Heart left ventricle (tissue), 16 donors: Measurements from ENCODE around the gene ATP5F1A. TPM values are rescaled to one million over a fixed set of nuclear protein-coding genes. Genes with fewer than 3 reads are reported as not detected.

ENCODE experiments used
- ATAC-seq, 4 donors: fragments of 200-7000 bp; cut with Tn5 transposase; one replicate each; pipeline ENCODE4 v1.9.1; 2020 to 2022; ENCODE audit warnings: moderate library complexity in 4 of 4, mild to moderate bottlenecking in 3 of 4, moderate number of reproducible peaks in 1 of 4
- DNase-seq, 5 donors: peaks; one replicate each; pipeline ENCODE4 v3.0.0-alpha.2; 2020
- H3K27ac ChIP-seq, 12 donors: fragments of 200-600 bp; sonication (generic) in 4 of 12; one replicate each; pipeline versions ENCODE4 v1.5.0 to v1.8.0; 2016 to 2022; ENCODE audit warnings: mild to moderate bottlenecking in 2 of 12
- H3K27me3 ChIP-seq, 9 donors: fragments of 200-600 bp; sonication (generic) in 2 of 9; one replicate each; pipeline versions ENCODE4 v1.5.1 to v1.8.0; 2016 to 2022; ENCODE audit warnings: mild to moderate bottlenecking in 3 of 9
- H3K36me3 ChIP-seq, 9 donors: fragments of 200-600 bp; sonication (generic) in 2 of 9; one replicate each; pipeline versions ENCODE4 v1.5.0 to v1.8.0; 2018 to 2022; ENCODE audit warnings: mild to moderate bottlenecking in 2 of 9
- H3K4me1 ChIP-seq, 12 donors: fragments of 200-600 bp; sonication (generic) in 4 of 12; one replicate each; pipeline versions ENCODE4 v1.5.0 to v1.8.0; 2016 to 2022; ENCODE audit warnings: mild to moderate bottlenecking in 3 of 12
- H3K4me3 ChIP-seq, 12 donors: fragments of 200-600 bp; sonication (generic) in 4 of 12; one replicate each; pipeline versions ENCODE4 v1.5.0 to v1.8.0; 2017 to 2022; ENCODE audit warnings: mild to moderate bottlenecking in 9 of 12, moderate library complexity in 4 of 12
- H3K9me3 ChIP-seq, 12 donors: fragments of 200-600 bp; sonication (generic) in 4 of 12; one replicate each; pipeline versions ENCODE4 v1.5.0 to v1.8.0; 2016 to 2022; ENCODE audit warnings: mild to moderate bottlenecking in 1 of 12
- POLR2A ChIP-seq, 2 donors: fragments of 450-650 bp; IDR thresholded peaks; one replicate each; pipeline ENCODE4 v1.6.1; 2017; ENCODE audit warnings: antibody characterized with exemption in 2 of 2, mild to moderate bottlenecking in 2 of 2, moderate library complexity in 2 of 2
- WGBS, 4 donors: extraction: QIAGEN DNeasy Blood & Tissue Kit in 2 of 4; methylation state at CpG; one replicate each; pipeline versions ENCODE4 v1.1.5 to v1.1.7; 2013 to 2018; 5-methylcytosine and 5-hydroxymethylcytosine counted together
- intact Hi-C, 10 donors: fragments of 100-400 bp; cut with DNase I; formaldehyde crosslinking; loops; one replicate each; pipeline versions ENCODE4 v1.11.1 to v1.14.2; 2022
- polyA plus RNA-seq, 2 donors: library from polyadenylated mRNA; stranded (reverse); fragments of 200-250 nt; gene quantifications; one replicate each; pipeline ENCODE4 v1.2.3, GENCODE V29; 2013
- total RNA-seq, 9 donors: library from RNA; depleted of rRNA in 2 of 9; stranded (reverse); fragments of >200 nt in 2 of 9; fragmentation: NEBNext Ultra II Directional in 3 of 9; extraction: Animal tissue kit (Norgen Biotek cat#: 25700) in 3 of 9; gene quantifications; one replicate each; pipeline versions ENCODE4 v1.1.0 to v1.2.4, GENCODE V29; 2016 to 2023
- TF ChIP-seq, protein P1 (sequence below), 12 donors: fragments of 200-600 bp; sonication (generic) in 4 of 12; IDR thresholded peaks; one replicate each; pipeline versions ENCODE4 v1.5.0 to v1.8.0; 2018 to 2022; ENCODE audit warnings: antibody characterized with exemption in 12 of 12, mild to moderate bottlenecking in 5 of 12
- donor health status: ischemic (EF 13 %, LVEDD 7.1; RV severe dilation, severe dysfunction).
- donor health status: healthy with polysubstance abuse.
- donor health status: DM: no; HTN: yes; CAD: no.
- donor health status: DM: no; HTN: no; CAD: no.
- donor health status: ischemic (EF 25% LVEDD 6.9; RV normal size, moderate dysfunction).
- donor health status: ischemic (EF 25% LVEDD 5.7; RV mildly dilated, moderate dysfunction).
- donor health status: healthy.
- donor health status: DM: yes; HTN: yes; CAD: no.
- donor health status: ischemic (EF 35%, LVEDD 5.7; RV mildly dilated, moderate dysfunction).
- donor health status: nonischemic (EF 11% LVEDD 7.7; RV severe dilation, severe dysfunction).
- donor health status: DM: yes; HTN: yes; CAD: no.
- donor health status: PGD.
- donor health status: ischemic (EF 29% LVEDD 5.4; RV normal size, mild dysfunction).
- donor health status: nonischemic (EF 23%, LVEDD 6.1; RV moderate dilation, normal function).

Gene ATP5F1A
- total and polyA plus RNA-seq, 11 donors = 926 to 3,149 (median 1,393) TPM

DNA sequence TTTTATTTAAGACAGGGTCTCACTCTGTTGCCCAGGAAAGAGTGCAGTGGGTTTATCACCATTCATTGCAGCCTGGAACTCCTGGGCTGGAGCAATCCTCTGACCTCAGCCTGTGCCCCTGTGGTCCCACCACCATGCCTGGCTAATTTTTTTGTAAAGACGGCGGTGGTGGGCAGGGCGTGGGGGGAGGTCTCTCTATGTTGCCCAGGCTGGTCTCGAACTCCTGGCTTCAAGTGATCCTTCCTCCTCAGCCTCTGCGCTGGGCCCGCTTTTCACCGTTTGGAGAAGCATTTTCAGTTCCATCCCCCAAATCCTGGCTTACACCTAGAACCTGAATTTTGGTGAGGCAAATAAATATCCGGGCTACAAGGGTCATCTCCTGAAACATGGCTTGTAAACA is 1.4 kb upstream of the ATP5F1A start:
- 95 to 98% (median 97%) methylated on average over 8 of the region's 8 CpGs for WGBS, 4 donors
- DNase-seq (no peak), ATAC-seq (no peak)
- no peaks in the 10 kb centered on the region for H3K9me3 ChIP-seq
- H3K27ac ChIP-seq = no peak overlapping the region
- H3K27me3 ChIP-seq = no peaks in the 10 kb centered on the region
- peaks cover 0 to 37% (median 24%) of the 10 kb centered on the region in 12 donors for H3K4me1 ChIP-seq
- intact Hi-C loops = loop anchor here in 2 of 10 donors (10.0 kb wide), 2 partner anchors 135 to 595 kb away; partner anchors contain the start of gene EPG5 (in 1 of the 2)
- H3K36me3 ChIP-seq = peaks cover 0 to 17% (median 6%) of the 10 kb centered on the region in 9 donors
- no peak for TF ChIP-seq POLR2A (IDR thresholded peaks at IDR 0.05)
- TF ChIP-seq, protein P1, sequence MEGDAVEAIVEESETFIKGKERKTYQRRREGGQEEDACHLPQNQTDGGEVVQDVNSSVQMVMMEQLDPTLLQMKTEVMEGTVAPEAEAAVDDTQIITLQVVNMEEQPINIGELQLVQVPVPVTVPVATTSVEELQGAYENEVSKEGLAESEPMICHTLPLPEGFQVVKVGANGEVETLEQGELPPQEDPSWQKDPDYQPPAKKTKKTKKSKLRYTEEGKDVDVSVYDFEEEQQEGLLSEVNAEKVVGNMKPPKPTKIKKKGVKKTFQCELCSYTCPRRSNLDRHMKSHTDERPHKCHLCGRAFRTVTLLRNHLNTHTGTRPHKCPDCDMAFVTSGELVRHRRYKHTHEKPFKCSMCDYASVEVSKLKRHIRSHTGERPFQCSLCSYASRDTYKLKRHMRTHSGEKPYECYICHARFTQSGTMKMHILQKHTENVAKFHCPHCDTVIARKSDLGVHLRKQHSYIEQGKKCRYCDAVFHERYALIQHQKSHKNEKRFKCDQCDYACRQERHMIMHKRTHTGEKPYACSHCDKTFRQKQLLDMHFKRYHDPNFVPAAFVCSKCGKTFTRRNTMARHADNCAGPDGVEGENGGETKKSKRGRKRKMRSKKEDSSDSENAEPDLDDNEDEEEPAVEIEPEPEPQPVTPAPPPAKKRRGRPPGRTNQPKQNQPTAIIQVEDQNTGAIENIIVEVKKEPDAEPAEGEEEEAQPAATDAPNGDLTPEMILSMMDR (IDR thresholded peaks at IDR 0.05) = no peak
- H3K4me3 ChIP-seq = no peak overlapping the region

DNA sequence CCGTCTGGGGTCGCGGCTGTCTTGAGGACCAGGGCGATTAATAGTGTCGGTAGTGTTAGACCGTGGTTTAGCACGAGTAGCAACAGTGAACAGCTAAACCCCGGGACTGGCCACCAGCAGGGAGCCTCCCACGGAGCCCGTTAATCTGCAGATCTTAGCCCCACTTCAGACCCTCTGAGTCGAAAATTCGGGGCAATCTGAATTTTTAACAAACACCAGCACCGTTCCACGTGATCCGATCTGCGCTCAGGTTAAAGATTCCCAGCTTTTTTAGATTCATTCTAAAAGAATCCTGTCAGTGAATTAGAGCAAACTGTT is 479 bp upstream of the ATP5F1A start:
- WGBS, 4 donors = 10 to 22% (median 16%) methylated on average over 9 to 16 of the region's 16 CpGs
- ATAC-seq (no peak), DNase-seq (no peak)
- peaks cover 0 to 26% (median 15%) of the 10 kb centered on the region in 9 donors for H3K36me3 ChIP-seq
- H3K4me3 ChIP-seq = peak overlapping the region; percentile 69 to 98 (median 84)
- TF ChIP-seq, protein P1 (IDR thresholded peaks at IDR 0.05) = no peak
- TF ChIP-seq POLR2A (IDR thresholded peaks at IDR 0.05) = no peak
- H3K27me3 ChIP-seq = no peaks in the 10 kb centered on the region
- H3K4me1 ChIP-seq = peaks cover 0 to 41% (median 28%) of the 10 kb centered on the region in 12 donors
- intact Hi-C loops = loop anchor here in 2 of 10 donors (10.0 kb wide), 2 partner anchors 134 to 594 kb away; partner anchors contain the start of gene EPG5 (in 1 of the 2)
- peak overlapping the region; percentile 86 to 99 (median 96) for H3K27ac ChIP-seq
- no peaks in the 10 kb centered on the region for H3K9me3 ChIP-seq

DNA sequence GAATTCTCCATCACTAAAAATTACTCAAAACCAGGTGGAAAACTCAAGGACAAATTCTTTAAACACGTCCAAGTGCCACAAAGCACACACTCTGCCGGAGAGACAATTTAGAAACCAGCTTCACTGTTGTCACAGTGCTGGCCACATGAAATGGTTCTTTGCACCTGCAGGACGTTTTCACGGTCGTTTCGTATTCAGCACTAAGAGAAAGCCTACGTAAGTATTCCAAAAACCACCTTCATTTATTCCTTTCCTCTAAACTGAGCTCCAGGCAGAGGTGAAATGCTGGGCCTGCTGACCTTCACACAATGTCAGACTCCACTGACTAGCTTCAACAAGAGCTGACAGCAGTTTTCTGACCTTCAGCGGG is 680 bp downstream of the ATP5F1A start:
- Histone ChIP-seq H3K9me3 (no peaks in the 10 kb centered on the region), H3K36me3 (peaks cover 0 to 38% (median 26%) of the 10 kb centered on the region in 9 donors), H3K27ac (peak overlapping the region; percentile 86 to 99 (median 96)), H3K27me3 (no peaks in the 10 kb centered on the region), H3K4me3 (peak overlapping the region; percentile 69 to 98 (median 84)), H3K4me1 (peaks cover 0 to 52% (median 32%) of the 10 kb centered on the region in 12 donors)
- ATAC-seq (peak in 3 of 4 donors; percentile 2 to 35 (median 32)), DNase-seq (no peak)
- WGBS, 4 donors = 0 to 1% (median 1%) methylated on average over 8 of the region's 8 CpGs
- intact Hi-C loops = loop anchor here in 2 of 10 donors (10.0 kb wide), 2 partner anchors 133 to 593 kb away; partner anchors contain the start of gene EPG5 (in 1 of the 2)
- TF ChIP-seq, protein P1 (IDR thresholded peaks at IDR 0.05) = no peak
- no peak for TF ChIP-seq POLR2A (IDR thresholded peaks at IDR 0.05)

DNA sequence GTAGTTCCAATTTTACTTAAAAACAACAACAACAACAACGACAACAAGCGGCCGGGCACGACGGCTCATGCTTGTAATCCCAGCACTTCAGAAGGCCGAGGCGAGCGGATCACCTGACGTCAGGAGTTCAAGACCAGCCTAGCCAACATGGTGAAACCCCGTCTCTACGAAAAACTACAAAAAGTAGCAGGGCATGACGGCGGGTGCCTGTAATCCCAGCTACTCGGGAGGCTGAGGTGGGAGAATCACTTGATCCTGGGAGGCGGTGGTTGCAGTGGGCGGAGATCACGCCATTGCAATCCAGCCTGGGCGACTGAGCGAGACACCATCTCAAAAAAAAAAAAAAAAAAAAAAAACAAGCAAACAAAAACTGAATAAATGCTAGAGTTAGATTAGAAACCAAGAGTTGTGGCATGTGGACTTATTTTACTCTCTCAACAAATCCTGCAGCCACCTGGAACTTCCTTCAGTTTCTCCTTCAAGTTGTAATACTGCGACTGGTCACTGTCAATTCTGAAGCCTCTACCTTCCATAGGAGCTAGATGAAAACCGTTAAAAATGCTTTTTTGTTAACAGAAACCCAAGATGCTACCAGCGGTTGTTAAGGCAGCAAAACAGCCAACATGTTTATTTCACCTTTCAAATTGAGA is 1.3 kb downstream of the ATP5F1A start:
- peak in 1 of 4 donors; percentile 16 for ATAC-seq
- Histone ChIP-seq H3K27me3 (no peaks in the 10 kb centered on the region), H3K27ac (peak overlapping the region; percentile 86 to 99 (median 96)), H3K4me1 (peaks cover 0 to 59% (median 33%) of the 10 kb centered on the region in 12 donors), H3K36me3 (peaks cover 0 to 44% (median 33%) of the 10 kb centered on the region in 9 donors), H3K4me3 (peak overlapping the region; percentile 69 to 98 (median 84)), H3K9me3 (no peaks in the 10 kb centered on the region)
- no peak for TF ChIP-seq POLR2A (IDR thresholded peaks at IDR 0.05)
- TF ChIP-seq, protein P1 (IDR thresholded peaks at IDR 0.05) = no peak
- 23 to 40% (median 32%) methylated on average over 22 of the region's 22 CpGs for WGBS, 4 donors
- DNase-seq = no peak
- intact Hi-C loops = loop anchor here in 2 of 10 donors (10.0 kb wide), 2 partner anchors 132 to 592 kb away; partner anchors contain the start of gene EPG5 (in 1 of the 2)
